Mesenchymal stem cell (in vitro differentiated cells and primary cell): Measurements from ENCODE around the gene CEP97.

Experiments used
- DNase-seq: peaks from one replicate; pipeline ENCODE4 v3.0.0-alpha.2; 2013
- H2AFZ ChIP-seq: one replicate; pipeline ENCODE4 v1.6.1; 2013; ENCODE audit warnings: low read depth, mild to moderate bottlenecking, control low read depth, inconsistent platforms, low read length, moderate library complexity
- H2AK5ac ChIP-seq: 2 replicates; pipeline ENCODE4 v1.6.1; 2013; ENCODE audit warnings: low read length, moderate library complexity, mild to moderate bottlenecking, inconsistent platforms; ENCODE audit not compliant: severe bottlenecking
- H2BK120ac ChIP-seq: one replicate; pipeline ENCODE4 v1.6.1; 2013; ENCODE audit warnings: low read depth, mild to moderate bottlenecking, inconsistent platforms, low read length, moderate library complexity
- H2BK12ac ChIP-seq, 2 experiments: one replicate each; pipeline ENCODE4 v1.6.1; 2013; ENCODE audit warnings: inconsistent platforms in 2 of 2, low read length in 2 of 2, mild to moderate bottlenecking in 2 of 2, moderate library complexity in 2 of 2, control low read depth in 1 of 2
- H2BK15ac ChIP-seq: one replicate; pipeline ENCODE4 v1.6.1; 2013; ENCODE audit warnings: mild to moderate bottlenecking, low read depth, inconsistent platforms; ENCODE audit not compliant: poor library complexity, severe bottlenecking
- H2BK5ac ChIP-seq: 2 replicates; pipeline ENCODE4 v1.6.1; 2013; ENCODE audit warnings: low read depth, mild to moderate bottlenecking, low read length, control low read depth, inconsistent platforms; ENCODE audit not compliant: poor library complexity, severe bottlenecking
- H3K14ac ChIP-seq, 2 experiments: one replicate each; pipeline ENCODE4 v1.6.1; 2013; ENCODE audit warnings: inconsistent platforms in 2 of 2, low read length in 2 of 2, control low read depth in 1 of 2, mild to moderate bottlenecking in 1 of 2, moderate library complexity in 1 of 2
- H3K18ac ChIP-seq, 2 experiments: one replicate each; pipeline ENCODE4 v1.6.1; 2013; ENCODE audit warnings: inconsistent platforms in 2 of 2, low read length in 2 of 2, control low read depth in 1 of 2, low read depth in 1 of 2, mild to moderate bottlenecking in 1 of 2
- H3K23ac ChIP-seq, 2 experiments: one replicate each; pipeline ENCODE4 v1.6.1; 2013; ENCODE audit warnings: inconsistent platforms in 2 of 2, low read length in 2 of 2, mild to moderate bottlenecking in 2 of 2, moderate library complexity in 2 of 2, control low read depth in 1 of 2
- H3K27ac ChIP-seq: 2 replicates; pipeline ENCODE4 v1.5.1; 2013; ENCODE audit warnings: mild to moderate bottlenecking, moderate library complexity, low read length, control low read depth, inconsistent platforms; ENCODE audit not compliant: poor library complexity, severe bottlenecking
- H3K27me3 ChIP-seq, 2 experiments: 2 replicates each; pipeline versions ENCODE4 v1.6.1 to v1.7.0; 2013; ENCODE audit warnings: low read length in 2 of 2, mild to moderate bottlenecking in 2 of 2, moderate library complexity in 2 of 2, control low read depth in 1 of 2, inconsistent platforms in 1 of 2; ENCODE audit not compliant: control insufficient read depth in 1 of 2, insufficient read depth in 1 of 2
- H3K36me3 ChIP-seq, 2 experiments: 2 replicates each; pipeline versions ENCODE4 v1.6.1 to v1.7.0; 2013; ENCODE audit warnings: low read length in 2 of 2, control low read depth in 1 of 2, inconsistent platforms in 1 of 2, low read depth in 1 of 2, mild to moderate bottlenecking in 1 of 2; ENCODE audit not compliant: insufficient read depth in 2 of 2, control insufficient read depth in 1 of 2
- H3K4ac ChIP-seq, 2 experiments: one replicate each; pipeline ENCODE4 v1.6.1; 2013; ENCODE audit warnings: inconsistent platforms in 2 of 2, low read length in 2 of 2, mild to moderate bottlenecking in 2 of 2, moderate library complexity in 2 of 2, control low read depth in 1 of 2, low read depth in 1 of 2
- H3K4me1 ChIP-seq: 2 replicates; pipeline ENCODE4 v1.6.1; 2013; ENCODE audit warnings: low read depth, low read length, control low read depth; ENCODE audit not compliant: control insufficient read depth, insufficient read depth
- H3K4me2 ChIP-seq: 2 replicates; pipeline ENCODE4 v1.6.1; 2013; ENCODE audit warnings: low read length, mild to moderate bottlenecking, inconsistent platforms; ENCODE audit not compliant: poor library complexity, severe bottlenecking
- H3K4me3 ChIP-seq, 2 experiments: 2 replicates each; pipeline versions ENCODE4 v1.5.1 to v1.7.0; 2013; ENCODE audit warnings: low read length in 2 of 2, mild to moderate bottlenecking in 2 of 2, control low read depth in 1 of 2, low read depth in 1 of 2; ENCODE audit not compliant: insufficient read depth in 1 of 2
- H3K79me1 ChIP-seq: replicated peaks from 2 replicates; pipeline ENCODE4 v1.6.1; 2013; ENCODE audit warnings: mild to moderate bottlenecking, control low read depth, low read length, inconsistent platforms; ENCODE audit not compliant: poor library complexity, severe bottlenecking
- H3K9ac ChIP-seq: 2 replicates; pipeline ENCODE4 v1.7.0; 2013; ENCODE audit warnings: mild to moderate bottlenecking, low read length, moderate library complexity
- H3K9me3 ChIP-seq: 2 replicates; pipeline ENCODE4 v1.7.0; 2013; ENCODE audit warnings: mild to moderate bottlenecking, low read length; ENCODE audit not compliant: control insufficient read depth
- H4K8ac ChIP-seq: one replicate; pipeline ENCODE4 v1.6.1; 2013; ENCODE audit warnings: inconsistent platforms, mild to moderate bottlenecking, low read length, moderate library complexity
- H4K91ac ChIP-seq: one replicate; pipeline ENCODE4 v1.6.1; 2013; ENCODE audit warnings: mild to moderate bottlenecking, low read length, inconsistent platforms
- whole genome bisulfite sequencing: methylation state at CpG from one replicate; pipeline ENCODE4 v1.1.7; 2013; ENCODE audit warnings: mixed read lengths; 5-methylcytosine and 5-hydroxymethylcytosine counted together

CEP97 gene

DNA sequence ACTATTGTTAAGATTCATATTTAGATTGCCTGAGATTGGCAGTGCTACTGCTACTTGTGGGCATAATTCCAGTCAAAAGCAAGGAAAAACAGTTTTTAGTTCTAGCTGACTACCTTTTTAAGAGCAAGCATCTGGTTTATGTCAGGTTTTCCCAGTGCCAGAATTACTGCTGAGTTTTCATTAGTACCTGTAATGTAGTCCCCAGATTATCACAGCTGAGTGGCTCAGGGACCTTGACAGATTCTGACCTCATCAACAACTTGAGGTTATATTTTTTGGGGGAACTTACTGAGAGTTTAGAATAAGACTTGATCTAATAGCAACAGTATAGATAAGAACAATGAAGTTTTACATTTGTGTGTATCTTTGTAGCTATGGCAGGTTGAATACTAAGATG, 85.6 kb downstream of the CEP97 start:
- Histone ChIP-seq H3K18ac (no peak overlapping the region), H2AFZ (no peak overlapping the region), H3K27ac (no peak overlapping the region), H3K36me3 (peaks cover 6 to 8% of the 10 kb centered on the region in 2 experiments), H3K14ac (no peak overlapping the region), H3K27me3 (no peaks in the 10 kb centered on the region), H2BK15ac (no peak overlapping the region), H2BK5ac (no peak overlapping the region), H2BK12ac (no peak overlapping the region), H3K4me1 (peaks cover 5% of the 10 kb centered on the region), H3K23ac (no peak overlapping the region), H2AK5ac (no peak overlapping the region), H4K91ac (no peak overlapping the region), H3K9me3 (no peaks in the 10 kb centered on the region), H2BK120ac (no peak overlapping the region), H3K4me2 (no peak overlapping the region), H3K4me3 (no peak overlapping the region), H3K79me1 (peaks cover 12% of the 10 kb centered on the region), H4K8ac (no peak overlapping the region), H3K9ac (peak overlapping the region; percentile 54), H3K4ac (no peak overlapping the region)
- peak; percentile 19 for DNase-seq

DNA sequence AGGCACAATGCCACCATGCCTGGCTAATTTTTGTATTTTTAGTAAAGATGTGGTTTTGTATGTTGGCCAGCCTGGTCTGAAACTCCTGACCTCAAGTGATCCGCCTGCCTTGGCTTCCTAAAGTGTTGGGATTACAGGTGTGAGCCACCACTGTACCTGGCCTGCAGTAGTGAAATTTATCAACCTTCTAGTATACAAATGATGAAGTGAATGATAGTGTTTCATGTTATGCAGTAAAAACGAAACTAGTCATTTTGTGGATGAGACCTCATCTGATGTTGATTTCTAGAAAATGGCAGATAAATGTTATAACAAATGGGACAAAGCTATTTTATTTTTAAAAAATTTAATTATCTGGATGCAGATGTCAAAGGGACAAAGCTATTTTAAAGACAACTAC, 87.5 kb downstream of the CEP97 start:
- Histone ChIP-seq H3K36me3 (peaks cover 5 to 8% of the 10 kb centered on the region in 2 experiments), H2BK5ac (no peak overlapping the region), H2BK15ac (no peak overlapping the region), H2AK5ac (no peak overlapping the region), H3K14ac (no peak overlapping the region), H2BK12ac (no peak overlapping the region), H3K4me2 (no peak overlapping the region), H2AFZ (no peak overlapping the region), H4K91ac (no peak overlapping the region), H3K79me1 (peaks cover 10% of the 10 kb centered on the region), H3K9me3 (no peaks in the 10 kb centered on the region), H3K27ac (no peak overlapping the region), H3K4me3 (no peak overlapping the region), H3K18ac (no peak overlapping the region), H3K9ac (no peak overlapping the region), H3K23ac (no peak overlapping the region), H3K4me1 (peaks cover 4% of the 10 kb centered on the region), H2BK120ac (no peak overlapping the region), H4K8ac (no peak overlapping the region), H3K4ac (no peak overlapping the region), H3K27me3 (no peaks in the 10 kb centered on the region)
- WGBS: 83% methylated on average over 1 of the region's 2 CpGs
- no peak for DNase-seq

DNA sequence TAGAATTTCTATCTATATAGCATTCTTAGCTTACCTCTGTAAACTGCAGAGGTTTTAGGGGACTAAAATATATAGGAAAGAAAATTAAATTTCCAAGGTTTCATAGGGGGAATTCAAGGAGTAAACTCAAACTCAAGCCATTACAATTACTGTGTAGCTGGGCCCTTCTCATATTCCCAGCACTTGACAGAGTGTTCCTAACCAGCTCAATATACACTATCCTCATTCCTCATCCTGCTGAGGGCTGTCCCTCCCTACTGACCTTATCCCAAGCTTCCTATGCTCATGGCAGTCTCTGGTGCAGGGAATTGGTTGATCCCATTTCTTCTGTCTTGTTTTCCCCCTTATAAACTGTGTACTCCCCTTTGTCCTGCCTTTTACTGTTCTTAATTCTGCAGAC, 88.5 kb downstream of the CEP97 start:
- Histone ChIP-seq H3K18ac (no peak overlapping the region), H2BK5ac (no peak overlapping the region), H2BK12ac (peak overlapping the region in 1 of 2 experiments; percentile 89), H3K4ac (no peak overlapping the region), H3K4me3 (no peak overlapping the region), H3K23ac (no peak overlapping the region), H2BK15ac (no peak overlapping the region), H3K27me3 (no peaks in the 10 kb centered on the region), H4K8ac (peak overlapping the region; percentile 7), H3K4me1 (peaks cover 4% of the 10 kb centered on the region), H2BK120ac (no peak overlapping the region), H3K27ac (no peak overlapping the region), H3K36me3 (peaks cover 8 to 12% of the 10 kb centered on the region in 2 experiments), H2AFZ (no peak overlapping the region), H3K4me2 (no peak overlapping the region), H4K91ac (peak overlapping the region; percentile 50), H2AK5ac (peak overlapping the region; percentile 90), H3K9me3 (no peaks in the 10 kb centered on the region), H3K9ac (no peak overlapping the region), H3K79me1 (peaks cover 14% of the 10 kb centered on the region), H3K14ac (no peak overlapping the region)
- DNase-seq: no peak

DNA sequence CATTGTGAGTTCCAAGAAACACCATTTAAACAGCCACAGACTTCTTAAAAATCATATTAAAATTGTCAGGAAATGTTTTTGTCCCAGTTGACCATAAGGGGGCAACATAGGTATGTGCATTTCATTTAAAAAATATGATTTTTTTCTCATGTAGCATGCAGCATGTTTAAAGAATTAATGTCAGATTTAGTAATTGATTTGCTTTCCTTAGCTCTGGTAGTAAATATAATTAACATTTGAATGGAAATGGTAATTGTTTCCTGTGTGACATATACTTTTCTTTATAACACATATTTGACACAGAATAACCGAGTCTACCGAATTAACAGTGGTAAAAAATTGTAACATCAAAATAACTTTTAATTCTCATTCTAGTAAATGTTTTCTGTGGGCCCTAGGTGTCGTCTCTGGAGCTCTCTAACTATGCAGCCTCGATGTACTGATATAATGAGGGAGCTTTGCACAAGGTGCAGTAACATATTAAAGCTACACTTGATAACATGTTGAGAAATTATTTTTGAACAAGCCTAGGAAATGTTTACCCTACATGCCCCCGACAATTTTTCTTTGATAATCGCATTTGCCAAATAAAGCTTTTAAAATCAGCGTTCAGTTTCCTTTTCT, 89.5 kb downstream of the CEP97 start:
- no peaks in the 10 kb centered on the region for H3K9me3 ChIP-seq
- no peak overlapping the region for H3K18ac ChIP-seq
- DNase-seq: peak; percentile 41
- 96% methylated on average over 4 of the region's 7 CpGs for WGBS
- no peak overlapping the region for H3K14ac ChIP-seq
- H3K36me3 ChIP-seq: peaks cover 9 to 18% of the 10 kb centered on the region in 2 experiments
- no peaks in the 10 kb centered on the region for H3K27me3 ChIP-seq
- H3K9ac ChIP-seq: peak overlapping the region; percentile 9
- no peak overlapping the region for H3K23ac ChIP-seq
- no peak overlapping the region for H3K27ac ChIP-seq
- H4K8ac ChIP-seq: no peak overlapping the region
- H2BK12ac ChIP-seq: no peak overlapping the region
- no peak overlapping the region for H3K4me2 ChIP-seq
- no peak overlapping the region for H2BK5ac ChIP-seq
- no peak overlapping the region for H2AFZ ChIP-seq
- no peak overlapping the region for H2BK15ac ChIP-seq
- H3K79me1 ChIP-seq: peaks cover 18% of the 10 kb centered on the region
- H3K4me3 ChIP-seq: no peak overlapping the region
- H3K4ac ChIP-seq: no peak overlapping the region
- peaks cover 4% of the 10 kb centered on the region for H3K4me1 ChIP-seq
- H2AK5ac ChIP-seq: no peak overlapping the region
- no peak overlapping the region for H4K91ac ChIP-seq
- no peak overlapping the region for H2BK120ac ChIP-seq
